Lower leg skin (tissue), 4 donors: ENCODE data around the gene FBXL20. TPM values are rescaled to one million over a fixed set of nuclear protein-coding genes. Genes with fewer than 3 reads are reported as not detected.

ENCODE experiments used
- DNase-seq, 2 donors: peaks; one replicate each; pipeline ENCODE4 v3.0.0-alpha.2; 2019; ENCODE audit warnings: low spot score in 2 of 2
- H3K4me3 ChIP-seq: fragments of 200-600 bp; sonication (generic); 2 replicates; pipeline ENCODE4 v1.5.1; 2017; ENCODE audit warnings: mild to moderate bottlenecking, low read depth; ENCODE audit not compliant: poor library complexity, severe bottlenecking
- CTCF ChIP-seq, 3 donors: fragments of 450-650 bp; IDR thresholded peaks; one replicate each; pipeline ENCODE4 v1.5.1; 2016; ENCODE audit warnings: antibody characterized with exemption in 3 of 3, mild to moderate bottlenecking in 3 of 3, moderate library complexity in 2 of 3
- POLR2A ChIP-seq, 2 donors: fragments of 450-650 bp; IDR thresholded peaks; one replicate each; pipeline ENCODE4 v1.6.1; 2016 to 2017; ENCODE audit warnings: antibody characterized with exemption in 2 of 2, mild to moderate bottlenecking in 1 of 2, moderate library complexity in 1 of 2
- WGBS, 2 donors: methylation state at CpG; one replicate each; pipeline ENCODE4 v1.1.5; 2018; 5-methylcytosine and 5-hydroxymethylcytosine counted together
- intact Hi-C: fragments of 100-400 bp; cut with DNase I; formaldehyde crosslinking; loops from one replicate; pipeline ENCODE4 v1.15.0; 2023; ENCODE audit warnings: low total_unique reads
- total RNA-seq, 4 donors: library from RNA; depleted of rRNA; stranded (reverse); fragments of >200 nt; gene quantifications; one replicate each; pipeline ENCODE4 v1.1.0, GENCODE V29; 2016

Gene FBXL20
- total RNA-seq, 4 donors from 2014 or later = 20.5 to 45.2 (median 30.8) TPM

- WGBS, 2 donors = 74 to 85% methylated on average over 8 to 9 of the region's 9 CpGs
- intact Hi-C loops = no loop called here
- no peak overlapping the region for H3K4me3 ChIP-seq
- TF ChIP-seq POLR2A (IDR thresholded peaks at IDR 0.05) (no peak), CTCF (IDR thresholded peaks at IDR 0.05) (no peak)
- no peak for DNase-seq
Measured at GRCh38 chr17:39222866-39223834, 178.3 kb downstream of the FBXL20 start.

GRCh38 chr17:39222151-39222550, 179.3 kb downstream of the FBXL20 start:
- WGBS, 2 donors = 59 to 64% methylated on average over 7 of the region's 7 CpGs
- no peak for DNase-seq
- TF ChIP-seq CTCF (IDR thresholded peaks at IDR 0.05) (no peak), POLR2A (IDR thresholded peaks at IDR 0.05) (no peak)
- H3K4me3 ChIP-seq = no peak overlapping the region
- intact Hi-C loops = no loop called here

- WGBS, 2 donors = 94 to 98% methylated on average over 4 to 6 of the region's 6 CpGs
- TF ChIP-seq CTCF (IDR thresholded peaks at IDR 0.05) (no peak), POLR2A (IDR thresholded peaks at IDR 0.05) (no peak)
- DNase-seq = no peak
- intact Hi-C loops = no loop called here
- H3K4me3 ChIP-seq = no peak overlapping the region
Measured at GRCh38 chr17:39221572-39221971, 179.9 kb downstream of the FBXL20 start.

GRCh38 chr17:39219647-39220154, 181.7 kb downstream of the FBXL20 start:
- no peak overlapping the region for H3K4me3 ChIP-seq
- 28 to 37% methylated on average over 6 to 7 of the region's 8 CpGs for WGBS, 2 donors
- no peak for DNase-seq

GRCh38 chr17:39218906-39219305, 182.5 kb downstream of the FBXL20 start:
- TF ChIP-seq CTCF (IDR thresholded peaks at IDR 0.05) = no peak
- TF ChIP-seq POLR2A (IDR thresholded peaks at IDR 0.05) = no peak
- 56 to 59% methylated on average over 8 of the region's 8 CpGs for WGBS, 2 donors
- no peak overlapping the region for H3K4me3 ChIP-seq
- DNase-seq = no peak
- intact Hi-C loops = no loop called here

More at GRCh38 chr17:39219647-39220154, 181.7 kb downstream of the FBXL20 start:
- no peak for TF ChIP-seq POLR2A (IDR thresholded peaks at IDR 0.05)
- TF ChIP-seq CTCF (IDR thresholded peaks at IDR 0.05) = no peak
- intact Hi-C loops = no loop called here
